ENCODE results near the gene GALNT9.
A peak's percentile ranks its signal among the peaks of the same experiment; 100 is the strongest.

The GALNT9 gene

DNA sequence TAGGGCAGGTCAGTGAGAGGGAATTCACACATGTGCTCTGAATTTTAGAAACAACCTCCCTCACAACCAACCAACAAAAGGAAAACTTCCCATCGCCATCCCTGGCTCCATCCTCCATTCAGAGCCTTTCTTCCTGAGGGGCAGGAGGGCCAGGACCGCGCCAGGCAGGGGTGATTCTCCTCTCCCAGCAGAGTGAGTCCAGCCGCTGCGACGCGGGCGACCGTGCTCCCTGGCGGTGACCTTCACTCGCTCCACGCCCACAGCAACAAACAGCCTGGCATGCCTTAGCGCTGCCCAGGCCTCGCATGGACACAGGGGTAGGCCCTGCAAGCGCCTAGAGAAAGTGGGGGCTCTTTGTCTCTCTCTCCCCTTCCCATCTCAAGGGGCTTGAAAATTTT lies 3.7 kb downstream of the GALNT9 start:
- no peak for DNase-seq (ENCODE audit: low spot score)

DNA sequence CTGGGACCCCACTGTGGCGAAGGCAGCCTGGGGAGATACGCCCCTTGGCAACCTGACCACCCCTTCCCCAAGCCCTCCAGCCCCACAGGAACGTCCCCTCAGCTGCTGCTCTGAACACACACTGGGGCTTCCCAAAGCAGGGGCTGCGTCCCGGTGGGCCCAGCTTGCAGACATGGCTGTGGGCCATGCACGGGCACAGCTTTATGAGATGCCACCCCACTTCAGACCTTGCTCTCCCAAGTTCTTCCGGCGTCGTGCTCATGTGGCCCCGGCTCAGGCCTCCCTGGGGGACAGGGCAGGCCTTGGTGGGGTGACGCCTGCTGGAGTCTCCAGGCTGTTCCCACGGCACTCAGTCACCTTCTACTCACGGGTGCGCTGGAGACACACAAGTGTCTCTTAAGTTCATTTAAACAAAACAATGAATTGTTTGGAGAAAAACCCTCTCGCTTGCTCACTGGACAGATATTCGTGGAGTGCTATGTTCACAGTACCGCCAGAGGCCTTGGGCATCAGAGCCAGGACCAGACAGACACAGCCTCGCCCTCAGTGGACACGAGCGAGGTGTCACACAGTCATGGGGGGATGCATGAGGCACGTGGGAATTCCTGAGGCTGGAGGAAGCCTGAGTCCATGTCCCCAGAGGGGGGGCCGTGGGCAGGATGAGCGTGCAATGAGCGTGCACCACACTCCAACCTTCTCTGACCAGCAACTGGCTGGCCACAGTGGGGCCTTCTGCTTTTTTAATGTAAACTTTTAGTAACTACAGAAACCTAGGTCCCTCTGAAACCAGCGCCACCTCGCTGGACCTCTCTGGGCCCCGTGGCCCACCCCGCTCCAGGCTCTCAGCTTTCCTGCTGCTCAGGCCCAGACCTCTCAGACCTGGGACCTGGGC lies 4.3 kb downstream of the GALNT9 start:
- no peak for DNase-seq (ENCODE audit: low spot score)

DNA sequence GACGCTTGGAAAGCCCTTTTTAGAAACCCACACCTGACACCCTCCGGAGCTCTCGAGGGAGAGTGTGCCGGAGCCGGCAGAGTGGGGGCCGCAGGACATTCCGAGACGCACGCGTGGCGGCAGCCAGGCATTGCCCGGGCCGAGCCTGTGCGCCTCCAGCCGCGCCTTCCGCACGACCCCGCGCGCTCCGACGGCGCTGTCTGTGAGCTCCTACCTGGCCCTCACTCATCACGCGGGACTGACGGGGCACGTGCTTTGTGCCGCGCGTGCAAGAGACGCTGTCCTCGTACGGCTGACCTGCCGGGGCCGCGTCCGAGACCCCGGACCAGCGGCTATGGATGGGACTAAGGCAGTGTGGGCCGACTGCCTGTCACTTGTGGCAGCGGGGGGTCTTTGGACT lies 5.2 kb downstream of the GALNT9 start:
- DNase-seq (ENCODE audit: low spot score): no peak

DNA sequence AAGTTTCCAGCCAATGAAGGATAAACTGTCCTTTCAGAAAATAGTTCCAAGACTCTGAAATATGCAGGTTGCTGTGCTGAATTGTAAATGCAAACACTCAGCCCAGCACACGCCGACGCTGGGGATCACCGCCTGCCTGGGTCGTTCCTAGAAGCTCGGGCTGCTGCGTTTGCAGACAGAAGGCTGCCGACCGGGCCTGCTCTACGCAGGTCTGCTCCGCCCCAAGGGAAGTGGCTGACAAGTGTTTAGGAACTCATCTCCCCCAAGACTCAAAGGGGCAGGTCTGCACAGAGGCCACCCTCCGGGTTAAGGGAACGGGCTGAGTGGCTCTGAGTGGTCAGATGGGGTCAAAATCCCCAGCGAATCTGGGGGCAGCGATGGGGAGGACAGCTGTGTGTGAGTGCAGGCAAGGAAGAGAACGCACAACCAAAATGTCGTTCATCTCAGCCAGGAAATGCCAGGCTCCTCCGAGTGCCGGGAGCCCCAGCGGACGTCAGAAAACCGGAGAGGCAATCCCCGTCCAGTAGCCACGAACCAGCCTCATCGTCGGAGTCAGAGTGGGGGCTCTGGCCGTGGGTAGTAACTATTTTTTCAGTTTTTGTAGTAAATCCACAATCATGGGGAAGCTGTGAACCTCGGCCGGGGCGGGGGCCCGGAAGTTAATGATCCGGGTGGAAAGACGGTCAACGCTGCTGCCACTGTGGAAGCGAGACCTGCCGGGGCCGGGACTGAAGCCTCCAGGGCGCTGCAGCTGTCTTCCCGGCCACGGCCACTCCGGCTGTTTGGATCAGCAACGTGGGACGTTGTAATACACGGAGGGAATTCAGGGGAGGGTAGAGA lies 6.0 kb downstream of the GALNT9 start:
- peak; percentile 18 for DNase-seq (ENCODE audit: low spot score)

DNA sequence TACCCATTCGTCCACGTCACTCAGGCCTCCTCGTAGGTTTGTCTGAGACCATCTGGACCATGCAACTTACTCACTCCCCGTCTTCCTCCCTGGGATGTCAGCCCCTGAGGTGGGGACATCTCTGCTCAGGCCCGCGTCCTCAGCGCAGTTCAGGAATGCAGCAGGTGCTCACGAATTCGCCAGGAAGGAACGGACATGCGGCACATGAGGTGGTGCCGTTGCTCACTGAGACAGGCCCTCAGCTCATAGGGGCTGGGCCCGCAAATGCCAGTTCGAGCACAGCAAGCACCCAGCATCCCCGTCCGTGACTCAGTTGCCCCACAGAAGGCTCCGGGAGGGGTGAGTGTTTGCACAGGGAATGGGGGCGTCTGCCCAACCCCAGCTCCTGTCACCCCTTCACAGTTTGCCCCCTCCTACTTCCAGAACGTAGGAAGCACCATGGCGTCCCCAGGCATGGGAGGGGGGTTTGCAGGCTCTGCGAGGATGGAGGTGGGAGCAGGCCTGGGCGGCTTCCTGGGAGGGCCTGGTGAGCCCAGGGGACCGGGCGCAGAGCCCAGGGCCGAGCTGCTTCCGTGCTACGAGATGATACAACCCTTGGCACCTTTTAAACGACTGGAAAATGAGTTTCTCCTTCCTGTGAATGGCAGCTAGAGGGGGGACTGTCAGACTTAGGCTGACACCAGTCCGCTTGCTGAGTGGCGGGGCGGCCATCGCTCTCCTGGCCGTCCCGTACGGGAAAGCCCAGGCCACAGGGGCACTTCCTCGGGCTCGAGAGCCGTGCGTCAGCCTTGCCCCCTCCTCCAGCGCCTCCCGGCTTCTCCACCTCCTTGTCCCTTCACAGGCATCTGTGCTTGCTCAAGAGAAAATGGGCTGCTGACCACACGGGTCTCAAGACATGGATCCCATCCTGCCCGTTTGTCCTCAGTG lies 6.9 kb downstream of the GALNT9 start:
- peak; percentile 22 for DNase-seq (ENCODE audit: low spot score)

DNA sequence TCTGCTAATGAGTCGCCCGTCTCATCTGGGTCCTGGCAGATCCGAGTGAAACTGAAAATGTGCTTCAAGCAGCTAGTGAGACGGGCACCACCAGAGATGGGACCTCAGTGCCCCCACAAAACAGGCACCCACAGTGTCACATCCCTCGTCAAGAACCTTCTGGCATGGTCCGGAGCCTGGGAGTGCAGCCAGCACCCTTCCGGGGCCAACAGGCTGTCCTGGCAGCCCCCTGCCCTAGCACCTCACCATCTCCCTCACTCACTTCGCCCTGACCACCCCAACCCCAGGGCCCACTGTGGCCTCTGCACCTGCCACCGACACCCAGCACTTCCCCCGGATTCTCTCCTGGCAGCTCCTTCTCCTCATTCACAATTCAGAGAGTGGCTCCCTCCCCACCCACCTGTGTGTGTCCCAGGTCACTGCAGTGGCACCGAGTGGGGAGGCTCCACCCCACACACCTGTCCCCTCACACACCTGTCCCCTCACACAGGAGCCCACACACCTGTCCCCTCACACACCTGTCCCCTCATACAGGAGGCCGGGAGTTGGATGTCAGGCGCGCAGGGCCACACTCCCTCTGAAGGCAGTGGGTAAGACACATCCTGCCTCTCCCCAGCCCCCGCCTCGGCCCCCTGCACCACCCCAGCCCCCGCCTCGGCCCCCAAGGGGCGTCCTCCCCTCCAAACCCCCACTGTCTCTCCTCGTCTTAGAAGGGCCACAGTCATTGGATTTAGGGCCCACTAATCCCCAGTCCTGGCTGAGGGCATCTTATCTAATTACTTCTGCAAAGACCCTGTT lies 7.9 kb downstream of the GALNT9 start:
- DNase-seq (ENCODE audit: low spot score): no peak

DNA sequence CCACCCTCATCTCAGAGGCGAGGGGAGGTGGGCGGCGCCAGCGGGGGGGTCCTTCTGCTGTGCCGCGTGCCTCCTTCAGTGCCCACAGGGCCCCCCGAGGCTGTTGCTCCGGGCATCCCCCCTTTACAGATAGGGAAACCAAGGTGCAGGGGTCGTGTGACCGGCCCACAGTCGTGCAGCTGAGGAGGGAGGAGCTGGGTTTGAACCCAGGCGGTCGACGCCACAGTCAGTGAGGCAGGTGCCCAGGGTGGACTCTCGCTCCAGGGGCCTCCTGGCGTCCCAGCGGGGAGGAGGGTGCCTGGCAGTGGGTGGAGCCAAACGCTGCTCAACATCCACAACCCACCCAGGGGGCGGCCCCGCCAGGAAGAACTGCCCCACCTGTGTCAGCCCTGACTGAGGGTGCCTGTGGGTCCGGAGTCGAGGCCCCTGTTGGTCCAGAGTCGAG lies 8.6 kb downstream of the GALNT9 start:
- DNase-seq (ENCODE audit: low spot score): no peak

DNA sequence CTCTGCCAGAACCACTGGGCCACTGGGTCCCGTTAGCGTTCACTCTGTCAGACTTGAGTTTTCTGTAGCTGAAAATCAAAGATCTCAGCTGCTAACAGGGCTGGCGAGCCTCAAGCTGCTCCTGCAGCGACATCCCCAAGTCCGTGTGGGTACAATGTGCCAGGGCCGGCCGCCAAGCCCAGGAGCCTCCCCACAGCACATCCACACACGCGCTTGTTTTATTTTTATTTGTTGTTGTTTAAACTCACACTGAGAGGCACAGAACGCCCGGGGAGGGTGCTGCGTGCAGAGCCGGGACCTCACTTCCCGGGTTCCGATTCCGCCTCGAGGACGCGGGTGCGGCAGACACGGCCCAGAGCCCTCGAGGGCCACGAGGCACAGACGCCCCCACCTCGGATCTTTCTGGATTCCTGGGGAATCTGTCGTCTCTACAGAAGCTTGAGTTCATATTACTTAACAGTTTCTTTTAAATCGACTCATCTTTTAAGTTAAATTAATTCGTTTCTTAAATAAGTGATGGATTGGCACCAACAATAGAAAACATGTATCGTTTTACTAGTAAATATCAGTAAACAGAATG lies 9.3 kb downstream of the GALNT9 start:
- no peak for DNase-seq (ENCODE audit: low spot score)

DNA sequence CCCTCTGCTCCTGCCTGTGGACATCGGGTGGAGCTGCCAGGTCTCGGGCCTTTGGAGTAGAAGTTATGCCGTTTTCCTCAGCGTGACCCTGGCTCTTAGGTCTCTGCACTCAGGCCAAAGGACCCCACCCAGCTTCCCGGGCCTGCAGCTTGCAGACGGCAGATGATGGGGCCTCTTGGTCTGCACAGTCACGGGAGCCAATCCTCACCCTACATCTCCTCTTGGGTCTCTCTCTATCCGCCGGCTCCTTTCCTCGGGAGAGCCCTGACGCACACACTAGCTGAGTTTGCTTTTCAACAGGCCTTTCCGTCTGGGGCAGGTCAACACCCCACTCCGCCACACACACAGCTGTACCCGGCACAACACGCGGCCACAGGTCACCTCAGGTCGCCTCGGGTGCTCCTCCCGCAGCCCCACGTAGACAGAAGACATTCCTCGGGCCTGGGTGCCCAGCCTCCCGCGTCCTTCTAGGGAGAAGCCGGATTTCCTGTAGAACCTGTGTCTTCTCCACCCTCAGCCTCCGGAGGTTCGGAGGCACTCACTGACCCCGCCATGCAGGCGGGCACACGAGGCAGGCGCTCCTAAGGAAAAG lies 9.9 kb downstream of the GALNT9 start:
- DNase-seq (ENCODE audit: low spot score): no peak

DNA sequence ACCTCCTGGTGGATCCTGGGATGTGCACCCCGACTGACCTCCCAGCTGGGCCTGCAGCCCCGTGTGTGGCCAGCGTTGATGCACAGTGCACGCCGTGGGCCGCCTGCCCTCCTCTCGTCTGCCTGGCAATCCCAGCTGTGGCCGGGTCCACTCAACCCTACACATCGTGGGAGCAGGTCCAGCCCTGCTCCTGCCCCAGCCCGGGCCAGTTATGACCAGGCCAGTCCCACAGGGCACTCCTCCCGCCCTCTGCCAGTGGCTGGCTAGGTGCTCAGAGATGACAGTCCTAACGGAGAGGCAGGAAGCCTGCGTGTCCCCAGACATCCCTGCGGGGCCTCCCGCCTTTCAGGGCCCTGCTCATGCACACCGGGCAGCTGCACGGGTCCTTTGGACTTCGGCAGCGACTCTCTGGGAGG lies 10.8 kb downstream of the GALNT9 start:
- DNase-seq (ENCODE audit: low spot score): no peak

DNA sequence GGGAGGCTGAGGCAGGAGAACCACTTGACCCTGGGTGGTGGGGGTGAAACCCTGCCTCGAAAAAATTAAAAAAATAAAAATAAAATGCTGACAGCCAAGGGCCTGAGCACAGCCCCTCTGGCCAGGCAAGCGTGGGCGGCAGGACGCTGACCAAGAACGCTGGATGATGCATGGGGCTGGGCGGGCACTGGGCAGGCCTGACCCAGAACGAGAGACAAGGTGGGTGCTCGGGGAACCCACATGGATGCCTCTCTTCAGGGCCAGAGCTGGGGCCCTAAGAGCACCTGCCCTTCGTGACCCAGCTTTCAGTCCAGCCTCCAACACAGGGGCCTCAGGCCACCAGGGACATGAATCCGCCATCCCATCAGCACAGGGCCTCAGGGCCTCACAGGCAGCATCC lies 11.3 kb downstream of the GALNT9 start:
- no peak for DNase-seq (ENCODE audit: low spot score)

DNA sequence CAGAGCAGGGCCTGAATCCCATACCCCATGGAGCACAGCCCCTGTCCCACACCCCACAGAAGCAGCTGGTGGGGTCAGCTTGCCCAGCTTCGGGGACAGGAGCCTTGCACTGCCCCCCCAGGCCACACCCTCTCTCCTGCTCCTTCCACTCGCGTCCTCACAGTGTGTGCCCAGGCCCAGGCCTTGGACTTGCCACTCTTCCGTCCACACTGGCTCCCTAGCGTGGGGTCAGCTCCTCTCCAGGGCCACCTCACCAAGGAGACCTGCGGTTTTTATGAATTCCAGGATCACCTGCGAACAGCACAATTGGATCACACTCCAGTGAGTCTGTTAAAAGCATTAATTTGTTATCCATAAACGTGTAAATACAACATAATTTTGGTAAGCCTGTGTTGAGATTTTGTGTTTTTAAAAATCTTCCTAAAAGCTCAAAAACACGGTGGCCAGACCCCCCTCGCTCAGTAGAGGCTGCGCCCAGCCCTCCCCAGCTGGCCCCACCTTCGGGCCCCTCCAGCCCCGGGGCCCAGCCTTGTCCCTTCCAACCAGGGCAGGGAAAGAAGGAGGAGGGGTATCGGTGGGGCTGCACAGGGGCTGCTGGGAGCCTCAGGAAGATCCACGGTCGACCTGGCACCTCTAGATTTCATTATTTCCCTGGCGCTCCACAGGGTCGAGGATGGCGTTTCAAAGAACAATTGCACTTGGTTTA lies 12.0 kb downstream of the GALNT9 start:
- no peak for DNase-seq (ENCODE audit: low spot score)

DNA sequence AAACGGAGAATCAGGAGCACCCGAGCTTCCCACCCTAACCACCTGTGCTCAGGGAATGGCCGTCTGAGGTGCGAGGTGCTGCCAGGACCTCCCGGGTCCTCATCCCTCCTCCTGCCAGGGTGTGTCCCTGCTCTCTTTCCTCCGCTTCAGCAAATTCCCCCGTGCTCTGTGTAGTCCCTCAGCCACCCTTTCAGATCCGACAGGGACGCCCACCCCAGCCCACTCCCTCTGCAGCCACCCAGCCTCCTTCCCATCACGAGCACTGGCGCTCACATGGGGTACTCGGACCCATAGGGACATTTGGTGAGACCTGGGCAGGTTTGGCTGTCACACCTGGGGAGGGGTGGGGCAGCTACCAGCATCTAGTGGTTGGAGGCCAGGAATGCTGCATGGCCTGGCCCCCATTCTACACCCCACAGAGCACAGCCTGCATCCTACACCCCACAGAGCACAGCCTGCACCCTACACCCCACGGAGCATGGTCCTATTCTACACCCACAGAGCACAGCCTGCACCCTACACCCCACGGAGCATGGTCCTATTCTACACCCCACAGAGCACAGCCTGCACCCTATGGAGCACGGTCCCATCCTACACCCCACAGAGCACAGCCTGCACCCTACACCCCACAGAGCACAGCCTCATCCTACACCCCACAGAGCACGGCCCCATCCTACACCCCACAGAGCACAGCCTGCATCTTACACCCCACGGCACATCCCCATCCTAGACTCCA lies 12.7 kb downstream of the GALNT9 start:
- DNase-seq (ENCODE audit: low spot score): no peak

DNA sequence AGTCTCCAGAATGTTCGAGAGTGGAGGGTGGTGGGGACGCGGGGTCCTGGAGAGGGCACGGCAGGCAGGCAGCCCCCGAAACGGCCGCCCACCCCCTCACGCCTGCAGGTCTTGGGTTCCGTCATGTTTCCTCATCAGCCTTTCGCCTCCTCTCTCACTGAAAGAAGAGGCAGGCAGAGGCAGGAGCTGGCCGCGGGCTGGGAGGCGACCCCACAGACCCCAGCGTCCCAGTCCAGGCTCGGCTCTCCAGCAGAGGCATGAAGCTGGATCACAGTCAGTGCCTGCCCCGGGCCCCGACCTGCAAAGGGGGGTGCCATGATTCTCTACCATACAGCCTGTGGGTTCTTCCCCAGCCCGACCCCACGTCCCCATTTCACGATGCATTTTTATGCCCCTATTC lies 13.4 kb downstream of the GALNT9 start:
- no peak for DNase-seq (ENCODE audit: low spot score)

DNA sequence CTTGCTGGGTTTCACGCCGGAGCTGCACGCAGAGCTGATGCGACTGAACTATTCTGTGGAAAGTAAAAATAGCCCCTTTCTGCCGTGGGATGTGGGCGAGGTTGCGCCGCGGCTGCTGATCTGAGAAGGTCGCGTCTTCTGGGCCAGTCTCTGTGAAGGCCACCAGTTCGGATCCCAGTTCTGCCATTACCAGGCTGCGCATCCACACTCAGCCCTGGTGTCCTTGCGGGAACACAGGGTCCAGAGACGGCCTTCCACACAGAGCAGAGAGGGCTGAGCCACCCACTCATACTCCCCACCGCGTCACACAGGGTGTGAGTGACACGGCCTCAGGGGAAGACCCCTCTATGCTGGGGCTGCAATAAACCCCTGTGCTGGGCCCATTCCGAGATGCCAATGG lies 13.9 kb downstream of the GALNT9 start:
- no peak for DNase-seq (ENCODE audit: low spot score)

DNA sequence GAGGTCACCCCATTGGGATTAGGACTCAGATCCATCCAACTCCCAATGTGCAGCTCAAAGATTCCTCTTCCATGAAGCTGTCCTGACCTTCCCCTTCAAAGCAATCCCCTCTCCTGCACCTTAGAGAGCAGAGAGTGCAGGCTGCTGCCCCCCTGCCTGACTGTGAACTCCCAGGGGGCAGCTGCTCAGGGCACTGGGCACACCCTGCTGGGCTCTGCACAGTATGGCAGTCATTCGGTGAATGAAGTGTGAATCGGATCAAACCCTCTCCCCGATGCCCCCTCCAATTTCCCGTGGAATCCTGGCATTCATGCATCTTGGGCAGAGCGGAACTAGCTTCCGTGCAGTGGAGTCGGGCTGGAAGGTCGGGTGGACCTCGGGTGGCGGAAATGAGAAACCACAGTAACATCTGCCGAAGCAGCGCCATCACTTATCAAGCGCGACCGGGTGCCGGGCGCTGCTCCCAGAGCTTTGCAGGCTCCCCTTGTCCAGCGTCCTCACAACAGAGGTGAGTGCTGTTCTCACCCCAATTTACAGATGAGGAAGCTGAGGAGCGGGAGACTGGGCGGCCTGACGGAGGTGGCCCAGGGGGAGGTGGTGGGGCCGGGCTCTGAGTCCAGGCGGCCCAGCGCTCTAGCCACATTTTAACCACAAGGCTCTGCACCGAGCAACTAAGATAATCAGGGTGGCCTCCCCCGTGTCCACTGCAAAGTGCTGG lies 14.7 kb downstream of the GALNT9 start:
- DNase-seq (ENCODE audit: low spot score): no peak

DNA sequence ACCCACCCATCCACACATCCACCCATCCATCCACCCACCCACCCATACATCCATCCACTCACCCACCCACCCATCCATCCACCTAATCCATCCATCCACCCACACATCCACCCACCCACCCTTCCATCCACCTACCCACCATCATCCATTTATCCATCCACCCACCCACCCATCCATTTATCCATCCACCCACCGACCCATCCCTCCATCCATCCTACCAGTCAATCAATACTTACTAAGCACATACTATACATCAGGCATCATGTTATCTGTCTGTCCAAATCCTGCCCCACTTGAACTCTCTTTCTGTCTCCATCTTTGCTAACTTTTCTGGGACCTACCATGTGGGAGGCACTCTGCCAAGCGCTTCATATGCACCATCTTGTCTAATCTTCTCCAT lies 15.4 kb downstream of the GALNT9 start:
- DNase-seq (ENCODE audit: low spot score): no peak

DNA sequence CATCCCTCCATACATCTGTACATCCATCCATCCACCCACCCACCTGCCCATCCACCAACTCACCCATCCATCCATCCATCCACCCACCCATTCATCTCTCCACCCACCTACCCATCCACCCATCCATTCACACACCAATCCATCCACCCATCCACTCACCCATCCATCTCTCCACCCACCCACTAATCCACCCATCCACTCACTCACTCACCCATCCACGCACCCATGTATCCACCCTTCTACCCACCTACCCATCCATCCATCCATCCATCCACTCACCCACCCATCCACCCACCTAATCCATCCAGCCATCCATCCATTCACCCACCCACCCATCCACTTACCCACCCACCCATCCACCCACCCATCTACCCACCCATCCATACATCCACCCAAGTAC lies 16.2 kb downstream of the GALNT9 start:
- no peak for DNase-seq (ENCODE audit: low spot score)

Measured in kidney capillary endothelial cell (primary cell).